HepG2 (cell line): ENCODE measurements around the gene NGEF. TPM values are rescaled to one million over a fixed set of nuclear protein-coding genes. Genes with fewer than 3 reads are reported as not detected.

Source experiments
- BRD4 ChIP-seq: sonication (generic); formaldehyde crosslinking; IDR thresholded peaks from 2 replicates; pipeline ENCODE4 v1.4.0; 2020; ENCODE audit warnings: missing genetic modification reagents
- CCDC6 ChIP-seq: sonication (generic); formaldehyde crosslinking; IDR thresholded peaks from 2 replicates; pipeline ENCODE4 v1.8.1; 2022; ENCODE audit warnings: mild to moderate bottlenecking, missing genetic modification reagents, moderate library complexity
- DNMT1 ChIP-seq: sonication (generic); formaldehyde crosslinking; IDR thresholded peaks from 2 replicates; pipeline ENCODE4 v1.5.1; 2020; ENCODE audit warnings: mild to moderate bottlenecking, missing genetic modification reagents
- FOXA1 ChIP-seq, 2 experiments: fragments of 450-650 bp in 1 of 2; sonication (generic) in 1 of 2; formaldehyde crosslinking in 1 of 2; IDR thresholded peaks; 2 replicates each; pipeline versions ENCODE4 v1.4.0 to v1.6.1; 2016 to 2020; ENCODE audit warnings: missing genetic modification reagents in 1 of 2
- HOXA5 ChIP-seq: sonication (generic); formaldehyde crosslinking; IDR thresholded peaks from 2 replicates; pipeline ENCODE4 v1.4.0; 2020; ENCODE audit warnings: missing genetic modification reagents
- JDP2 ChIP-seq: sonication (generic); formaldehyde crosslinking; IDR thresholded peaks from 2 replicates; pipeline ENCODE4 v1.8.1; 2022; ENCODE audit warnings: missing genetic modification reagents, borderline replicate concordance
- MAFK ChIP-seq, 2 experiments: IDR thresholded peaks in 1 of 2; conservative IDR thresholded peaks in 1 of 2; 2 replicates each; pipeline ENCODE4 v1.6.1; 2011; ENCODE audit warnings: improper control_type of control experiment in 2 of 2, low read length in 2 of 2
- NFE2L2 ChIP-seq: fragments of 150-350 bp; IDR thresholded peaks from 2 replicates; pipeline ENCODE4 v1.6.1; 2014; ENCODE audit warnings: low read length
- PHF21A ChIP-seq: sonication (generic); formaldehyde crosslinking; IDR thresholded peaks from 2 replicates; pipeline ENCODE4 v1.5.0; 2020; ENCODE audit warnings: mild to moderate bottlenecking, missing genetic modification reagents
- POGZ ChIP-seq: sonication (generic); formaldehyde crosslinking; IDR thresholded peaks from 2 replicates; pipeline ENCODE4 v1.4.0; 2020; ENCODE audit warnings: mild to moderate bottlenecking, missing genetic modification reagents
- RARG ChIP-seq: sonication (generic); formaldehyde crosslinking; IDR thresholded peaks from 2 replicates; pipeline ENCODE4 v1.4.0; 2020; ENCODE audit warnings: low read depth, mild to moderate bottlenecking, missing genetic modification reagents
- SAFB2 ChIP-seq: sonication (generic); formaldehyde crosslinking; IDR thresholded peaks from 2 replicates; pipeline ENCODE4 v1.5.1; 2020; ENCODE audit warnings: missing genetic modification reagents, low read depth, mild to moderate bottlenecking, borderline replicate concordance
- SSRP1 ChIP-seq: IDR thresholded peaks from 2 replicates; pipeline ENCODE4 v1.6.1; 2016; ENCODE audit warnings: control low read depth
- TP53 ChIP-seq: sonication (generic); formaldehyde crosslinking; conservative IDR thresholded peaks from 2 replicates; pipeline ENCODE4 v1.4.0; 2020; ENCODE audit warnings: missing genetic modification reagents
- U2AF2 ChIP-seq: fragments of 200-400 bp; formaldehyde crosslinking; IDR thresholded peaks from 2 replicates; pipeline ENCODE4 v1.6.1; 2017; ENCODE audit warnings: low read depth, mild to moderate bottlenecking, low read length
- YY1 ChIP-seq: IDR thresholded peaks from 2 replicates; pipeline ENCODE4 v1.6.1; 2011; ENCODE audit warnings: low read length, low read depth, moderate library complexity, mild to moderate bottlenecking; ENCODE audit not compliant: insufficient read depth, insufficient replicate concordance
- ZBTB3 ChIP-seq: sonication (generic); formaldehyde crosslinking; IDR thresholded peaks from 2 replicates; pipeline ENCODE4 v1.4.0; 2020; ENCODE audit warnings: low read depth, mild to moderate bottlenecking, moderate library complexity, missing genetic modification reagents, borderline replicate concordance
- ZBTB7A ChIP-seq: sonication (generic); formaldehyde crosslinking; IDR thresholded peaks from 2 replicates; pipeline ENCODE4 v1.8.0; 2022; ENCODE audit warnings: mild to moderate bottlenecking, missing genetic modification reagents
- ZFP36L1 ChIP-seq: sonication (generic); formaldehyde crosslinking; IDR thresholded peaks from 2 replicates; pipeline ENCODE4 v1.8.0; 2022; ENCODE audit warnings: mild to moderate bottlenecking, missing genetic modification reagents, moderate library complexity
- ZNF138 ChIP-seq: sonication (generic); formaldehyde crosslinking; IDR thresholded peaks from 2 replicates; pipeline ENCODE4 v1.5.0; 2020; ENCODE audit warnings: mild to moderate bottlenecking, low read depth, missing genetic modification reagents
- ZNF556 ChIP-seq: sonication (generic); formaldehyde crosslinking; IDR thresholded peaks from 2 replicates; pipeline ENCODE4 v1.4.0; 2020; ENCODE audit warnings: mild to moderate bottlenecking, missing genetic modification reagents, borderline replicate concordance
- ZNF644 ChIP-seq: IDR thresholded peaks from 2 replicates; pipeline ENCODE4 v1.6.1; 2016; ENCODE audit warnings: low read depth
- polyA plus RNA-seq, 8 experiments: library from polyadenylated mRNA; depleted of rRNA in 3 of 8; stranded (reverse) in 7 of 8; unstranded in 1 of 8; fragments of >200 nt; fragmentation: Illumina TruSeq in 4 of 8; extraction: Trizol in 4 of 8; gene quantifications; 2 replicates each; pipeline versions ENCODE4 v1.2.1 to v1.2.3, GENCODE V29; 2011 to 2016; ENCODE audit warnings: low read depth in 4 of 8, missing spikeins in 1 of 8, mixed read lengths in 1 of 8; ENCODE audit not compliant: insufficient read depth in 1 of 8
- total RNA-seq, 5 experiments: library from RNA; depleted of rRNA; stranded (reverse); fragments of >200 nt; fragmentation: Illumina TruSeq; extraction: Trizol; gene quantifications; 2 replicates each; pipeline ENCODE4 v1.2.3, GENCODE V29; 2016; ENCODE audit warnings: low read depth in 1 of 5
- TF ChIP-seq, protein P1 (sequence below): sonication (generic); formaldehyde crosslinking; IDR thresholded peaks from 2 replicates; pipeline ENCODE4 v1.5.1; 2020; ENCODE audit warnings: mild to moderate bottlenecking, moderate library complexity, missing genetic modification reagents
- TF ChIP-seq, protein P2 (sequence below): sonication (generic); formaldehyde crosslinking; IDR thresholded peaks from 2 replicates; pipeline ENCODE4 v1.8.0; 2022; ENCODE audit warnings: low read depth, missing genetic modification reagents
- TF ChIP-seq, protein P3 (sequence below): sonication (generic); formaldehyde crosslinking; IDR thresholded peaks from 2 replicates; pipeline ENCODE4 v1.5.0; 2020; ENCODE audit warnings: mild to moderate bottlenecking, missing genetic modification reagents, borderline replicate concordance

The NGEF gene
- total and polyA plus RNA-seq, 2 of the 13 experiments (the other 11 are each of a cell fraction or from before 2014, with no cell fraction given) = 14.4 to 36.9 TPM

DNA sequence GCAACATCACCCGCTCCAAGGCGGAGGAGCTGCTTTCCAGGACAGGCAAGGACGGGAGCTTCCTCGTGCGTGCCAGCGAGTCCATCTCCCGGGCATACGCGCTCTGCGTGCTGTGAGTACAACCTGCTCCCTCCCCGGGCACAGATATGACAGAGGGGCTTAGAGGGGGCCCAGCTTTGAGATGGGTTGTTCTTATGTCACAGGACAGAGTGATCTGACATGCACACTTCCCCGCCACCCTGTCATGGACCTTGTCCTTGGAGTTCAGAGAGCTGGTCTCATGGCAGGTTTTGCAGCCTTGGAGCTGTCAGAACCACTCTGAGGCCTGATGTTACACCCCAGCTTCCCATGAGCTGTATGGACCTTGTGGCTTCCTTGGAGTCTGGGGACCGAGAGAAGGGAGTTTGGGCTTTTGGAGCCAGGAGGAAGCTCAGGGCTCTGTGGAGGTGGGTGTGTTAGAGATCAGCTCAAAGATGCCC is 47.5 kb upstream of the NGEF start (continued):
- TF ChIP-seq FOXA1 (IDR thresholded peaks at IDR 0.05) (no peak), FOXA1 (CRISPR knock-in tag; IDR thresholded peaks at IDR 0.05) (0 out of 2 replicates have a peak, but pooled peaks have one; percentile 20), DNMT1 (CRISPR knock-in tag) (no peak), HOXA5 (no peak), YY1 (no peak), ZNF556 (no peak), ZNF138 (CRISPR knock-in tag) (no peak), PHF21A (CRISPR knock-in tag) (no peak; the same call in 1 of the 2 replicates), SAFB2 (CRISPR knock-in tag) (0 out of 2 replicates have a peak, but pooled peaks have one; percentile 6), ZNF644 (CRISPR knock-in tag) (no peak), MAFK (conservative IDR thresholded peaks at IDR 0.05 in 1 of 2, IDR thresholded peaks at IDR 0.05 in 1 of 2; ENCODE audit: low read length in 2 of 2) (no peak), TP53 (CRISPR knock-in tag) (no peak), BRD4 (CRISPR knock-in tag) (no peak; the same call in none of the 2 replicates), RARG (CRISPR knock-in tag) (no peak), NFE2L2 (no peak), U2AF2 (no peak), JDP2 (CRISPR knock-in tag) (no peak), ZBTB3 (CRISPR knock-in tag) (no peak), SSRP1 (CRISPR knock-in tag) (0 out of 2 replicates have a peak, but pooled peaks have one; percentile 13), POGZ (CRISPR knock-in tag) (no peak), ZFP36L1 (CRISPR knock-in tag) (no peak), ZBTB7A (CRISPR knock-in tag) (0 out of 2 replicates have a peak, but pooled peaks have one; percentile 40), CCDC6 (CRISPR knock-in tag) (peak; percentile 72; the same call in 1 of the 2 replicates)
- TF ChIP-seq, protein P1, sequence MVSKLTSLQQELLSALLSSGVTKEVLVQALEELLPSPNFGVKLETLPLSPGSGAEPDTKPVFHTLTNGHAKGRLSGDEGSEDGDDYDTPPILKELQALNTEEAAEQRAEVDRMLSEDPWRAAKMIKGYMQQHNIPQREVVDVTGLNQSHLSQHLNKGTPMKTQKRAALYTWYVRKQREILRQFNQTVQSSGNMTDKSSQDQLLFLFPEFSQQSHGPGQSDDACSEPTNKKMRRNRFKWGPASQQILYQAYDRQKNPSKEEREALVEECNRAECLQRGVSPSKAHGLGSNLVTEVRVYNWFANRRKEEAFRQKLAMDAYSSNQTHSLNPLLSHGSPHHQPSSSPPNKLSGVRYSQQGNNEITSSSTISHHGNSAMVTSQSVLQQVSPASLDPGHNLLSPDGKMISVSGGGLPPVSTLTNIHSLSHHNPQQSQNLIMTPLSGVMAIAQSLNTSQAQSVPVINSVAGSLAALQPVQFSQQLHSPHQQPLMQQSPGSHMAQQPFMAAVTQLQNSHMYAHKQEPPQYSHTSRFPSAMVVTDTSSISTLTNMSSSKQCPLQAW = no peak
- TF ChIP-seq, protein P2, sequence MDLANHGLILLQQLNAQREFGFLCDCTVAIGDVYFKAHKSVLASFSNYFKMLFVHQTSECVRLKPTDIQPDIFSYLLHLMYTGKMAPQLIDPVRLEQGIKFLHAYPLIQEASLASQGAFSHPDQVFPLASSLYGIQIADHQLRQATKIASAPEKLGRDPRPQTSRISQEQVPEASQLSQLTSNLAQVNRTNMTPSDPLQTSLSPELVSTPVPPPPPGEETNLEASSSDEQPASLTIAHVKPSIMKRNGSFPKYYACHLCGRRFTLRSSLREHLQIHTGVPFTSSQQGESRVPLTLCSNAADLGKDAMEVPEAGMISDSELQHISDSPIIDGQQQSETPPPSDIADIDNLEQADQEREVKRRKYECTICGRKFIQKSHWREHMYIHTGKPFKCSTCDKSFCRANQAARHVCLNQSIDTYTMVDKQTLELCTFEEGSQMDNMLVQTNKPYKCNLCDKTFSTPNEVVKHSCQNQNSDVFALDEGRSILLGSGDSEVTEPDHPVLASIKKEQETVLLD = 0 out of 2 replicates have a peak, but pooled peaks have one; percentile 46
- TF ChIP-seq, protein P3, sequence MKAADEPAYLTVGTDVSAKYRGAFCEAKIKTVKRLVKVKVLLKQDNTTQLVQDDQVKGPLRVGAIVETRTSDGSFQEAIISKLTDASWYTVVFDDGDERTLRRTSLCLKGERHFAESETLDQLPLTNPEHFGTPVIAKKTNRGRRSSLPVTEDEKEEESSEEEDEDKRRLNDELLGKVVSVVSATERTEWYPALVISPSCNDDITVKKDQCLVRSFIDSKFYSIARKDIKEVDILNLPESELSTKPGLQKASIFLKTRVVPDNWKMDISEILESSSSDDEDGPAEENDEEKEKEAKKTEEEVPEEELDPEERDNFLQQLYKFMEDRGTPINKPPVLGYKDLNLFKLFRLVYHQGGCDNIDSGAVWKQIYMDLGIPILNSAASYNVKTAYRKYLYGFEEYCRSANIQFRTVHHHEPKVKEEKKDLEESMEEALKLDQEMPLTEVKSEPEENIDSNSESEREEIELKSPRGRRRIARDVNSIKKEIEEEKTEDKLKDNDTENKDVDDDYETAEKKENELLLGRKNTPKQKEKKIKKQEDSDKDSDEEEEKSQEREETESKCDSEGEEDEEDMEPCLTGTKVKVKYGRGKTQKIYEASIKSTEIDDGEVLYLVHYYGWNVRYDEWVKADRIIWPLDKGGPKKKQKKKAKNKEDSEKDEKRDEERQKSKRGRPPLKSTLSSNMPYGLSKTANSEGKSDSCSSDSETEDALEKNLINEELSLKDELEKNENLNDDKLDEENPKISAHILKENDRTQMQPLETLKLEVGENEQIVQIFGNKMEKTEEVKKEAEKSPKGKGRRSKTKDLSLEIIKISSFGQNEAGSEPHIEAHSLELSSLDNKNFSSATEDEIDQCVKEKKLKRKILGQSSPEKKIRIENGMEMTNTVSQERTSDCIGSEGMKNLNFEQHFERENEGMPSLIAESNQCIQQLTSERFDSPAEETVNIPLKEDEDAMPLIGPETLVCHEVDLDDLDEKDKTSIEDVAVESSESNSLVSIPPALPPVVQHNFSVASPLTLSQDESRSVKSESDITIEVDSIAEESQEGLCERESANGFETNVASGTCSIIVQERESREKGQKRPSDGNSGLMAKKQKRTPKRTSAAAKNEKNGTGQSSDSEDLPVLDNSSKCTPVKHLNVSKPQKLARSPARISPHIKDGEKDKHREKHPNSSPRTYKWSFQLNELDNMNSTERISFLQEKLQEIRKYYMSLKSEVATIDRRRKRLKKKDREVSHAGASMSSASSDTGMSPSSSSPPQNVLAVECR (CRISPR knock-in tag) = peak; percentile 61
